Measurements from ENCODE around the gene APOBR. TPM values are rescaled to one million over a fixed set of nuclear protein-coding genes. Genes with fewer than 3 reads are reported as not detected.
A peak's percentile ranks its signal among the peaks of the same experiment; 100 is the strongest.

APOBR gene
- total and polyA plus RNA-seq, 9 of the 15 experiments (the other 6 are each of a cell fraction or from before 2014, with no cell fraction given), result 0.08 to 6.1 (median 2.8) TPM; not detected in 1

DNA sequence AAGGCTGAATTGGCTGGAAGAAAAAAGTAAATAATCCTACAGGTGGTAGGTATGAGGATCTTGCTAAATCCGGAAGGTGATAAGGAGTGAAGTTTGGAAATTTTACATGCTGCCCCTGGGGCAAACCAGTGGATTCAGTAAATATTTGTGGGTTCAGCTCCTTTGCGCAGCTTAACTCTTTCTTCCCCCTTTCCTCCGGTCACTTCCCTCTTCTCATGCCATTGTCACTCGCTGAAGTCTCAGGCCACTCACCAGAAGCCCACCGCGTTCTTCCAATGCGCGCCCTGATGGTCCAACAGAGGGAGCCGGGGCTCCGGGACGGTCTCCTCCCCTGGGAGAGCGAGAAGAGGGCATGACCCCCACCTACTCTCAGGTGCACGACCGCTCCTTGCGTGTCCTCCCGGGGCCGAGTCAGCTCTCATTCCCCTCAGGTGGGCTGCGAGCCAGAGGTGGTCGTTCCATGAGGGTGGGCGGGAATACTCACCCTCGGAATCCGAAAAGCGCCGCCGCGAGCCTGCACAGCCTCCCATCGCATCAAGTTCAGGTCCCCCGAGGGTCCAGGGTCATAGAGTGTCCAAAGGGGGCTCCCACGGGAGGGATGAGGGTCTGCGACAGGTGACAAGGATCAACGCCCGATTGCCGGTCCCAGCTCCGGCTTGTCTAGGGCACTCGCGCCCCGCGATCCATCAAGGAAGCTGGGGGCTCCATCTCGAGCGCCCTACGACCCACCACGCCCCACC lies 3.0 kb upstream of the APOBR start (continued):
- TF ChIP-seq, protein P1, sequence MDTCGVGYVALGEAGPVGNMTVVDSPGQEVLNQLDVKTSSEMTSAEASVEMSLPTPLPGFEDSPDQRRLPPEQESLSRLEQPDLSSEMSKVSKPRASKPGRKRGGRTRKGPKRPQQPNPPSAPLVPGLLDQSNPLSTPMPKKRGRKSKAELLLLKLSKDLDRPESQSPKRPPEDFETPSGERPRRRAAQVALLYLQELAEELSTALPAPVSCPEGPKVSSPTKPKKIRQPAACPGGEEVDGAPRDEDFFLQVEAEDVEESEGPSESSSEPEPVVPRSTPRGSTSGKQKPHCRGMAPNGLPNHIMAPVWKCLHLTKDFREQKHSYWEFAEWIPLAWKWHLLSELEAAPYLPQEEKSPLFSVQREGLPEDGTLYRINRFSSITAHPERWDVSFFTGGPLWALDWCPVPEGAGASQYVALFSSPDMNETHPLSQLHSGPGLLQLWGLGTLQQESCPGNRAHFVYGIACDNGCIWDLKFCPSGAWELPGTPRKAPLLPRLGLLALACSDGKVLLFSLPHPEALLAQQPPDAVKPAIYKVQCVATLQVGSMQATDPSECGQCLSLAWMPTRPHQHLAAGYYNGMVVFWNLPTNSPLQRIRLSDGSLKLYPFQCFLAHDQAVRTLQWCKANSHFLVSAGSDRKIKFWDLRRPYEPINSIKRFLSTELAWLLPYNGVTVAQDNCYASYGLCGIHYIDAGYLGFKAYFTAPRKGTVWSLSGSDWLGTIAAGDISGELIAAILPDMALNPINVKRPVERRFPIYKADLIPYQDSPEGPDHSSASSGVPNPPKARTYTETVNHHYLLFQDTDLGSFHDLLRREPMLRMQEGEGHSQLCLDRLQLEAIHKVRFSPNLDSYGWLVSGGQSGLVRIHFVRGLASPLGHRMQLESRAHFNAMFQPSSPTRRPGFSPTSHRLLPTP (IDR thresholded peaks at IDR 0.05; ENCODE audit: borderline replicate concordance, extremely low read depth, insufficient read length), result no peak
- TF ChIP-seq MEF2D (tag; conservative IDR thresholded peaks at IDR 0.05; ENCODE audit: low read depth), result no peak
- no peak for TF ChIP-seq FOXK1 (CRISPR knock-in tag; IDR thresholded peaks at IDR 0.05; ENCODE audit: borderline replicate concordance)
- TF ChIP-seq HNRNPUL1 (IDR thresholded peaks at IDR 0.05; ENCODE audit: low read length), result no peak
- no peak for TF ChIP-seq NELFE (IDR thresholded peaks at IDR 0.05; ENCODE audit: insufficient read depth, insufficient read length)
- peak; percentile 24; the same call in 1 of the 2 replicates for TF ChIP-seq HDAC2 (IDR thresholded peaks at IDR 0.05)
- no peak for TF ChIP-seq TRIM24 (IDR thresholded peaks at IDR 0.05)
- TF ChIP-seq, protein P2, sequence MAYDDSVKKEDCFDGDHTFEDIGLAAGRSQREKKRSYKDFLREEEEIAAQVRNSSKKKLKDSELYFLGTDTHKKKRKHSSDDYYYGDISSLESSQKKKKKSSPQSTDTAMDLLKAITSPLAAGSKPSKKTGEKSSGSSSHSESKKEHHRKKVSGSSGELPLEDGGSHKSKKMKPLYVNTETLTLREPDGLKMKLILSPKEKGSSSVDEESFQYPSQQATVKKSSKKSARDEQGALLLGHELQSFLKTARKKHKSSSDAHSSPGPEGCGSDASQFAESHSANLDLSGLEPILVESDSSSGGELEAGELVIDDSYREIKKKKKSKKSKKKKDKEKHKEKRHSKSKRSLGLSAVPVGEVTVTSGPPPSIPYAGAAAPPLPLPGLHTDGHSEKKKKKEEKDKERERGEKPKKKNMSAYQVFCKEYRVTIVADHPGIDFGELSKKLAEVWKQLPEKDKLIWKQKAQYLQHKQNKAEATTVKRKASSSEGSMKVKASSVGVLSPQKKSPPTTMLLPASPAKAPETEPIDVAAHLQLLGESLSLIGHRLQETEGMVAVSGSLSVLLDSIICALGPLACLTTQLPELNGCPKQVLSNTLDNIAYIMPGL (CRISPR knock-in tag; IDR thresholded peaks at IDR 0.05), result no peak; the same call in 1 of the 2 replicates
- TF ChIP-seq, protein P3, sequence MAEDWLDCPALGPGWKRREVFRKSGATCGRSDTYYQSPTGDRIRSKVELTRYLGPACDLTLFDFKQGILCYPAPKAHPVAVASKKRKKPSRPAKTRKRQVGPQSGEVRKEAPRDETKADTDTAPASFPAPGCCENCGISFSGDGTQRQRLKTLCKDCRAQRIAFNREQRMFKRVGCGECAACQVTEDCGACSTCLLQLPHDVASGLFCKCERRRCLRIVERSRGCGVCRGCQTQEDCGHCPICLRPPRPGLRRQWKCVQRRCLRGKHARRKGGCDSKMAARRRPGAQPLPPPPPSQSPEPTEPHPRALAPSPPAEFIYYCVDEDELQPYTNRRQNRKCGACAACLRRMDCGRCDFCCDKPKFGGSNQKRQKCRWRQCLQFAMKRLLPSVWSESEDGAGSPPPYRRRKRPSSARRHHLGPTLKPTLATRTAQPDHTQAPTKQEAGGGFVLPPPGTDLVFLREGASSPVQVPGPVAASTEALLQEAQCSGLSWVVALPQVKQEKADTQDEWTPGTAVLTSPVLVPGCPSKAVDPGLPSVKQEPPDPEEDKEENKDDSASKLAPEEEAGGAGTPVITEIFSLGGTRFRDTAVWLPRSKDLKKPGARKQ (CRISPR knock-in tag; IDR thresholded peaks at IDR 0.05), result no peak
- peak; percentile 70 for TF ChIP-seq MYC (IDR thresholded peaks at IDR 0.05; ENCODE audit: low read depth, low read length)
- no peak for TF ChIP-seq MYC (CRISPR knock-in tag; IDR thresholded peaks at IDR 0.05; ENCODE audit: borderline replicate concordance, low read depth)
- TF ChIP-seq ZNF184 (CRISPR knock-in tag; IDR thresholded peaks at IDR 0.05), result no peak
- TF ChIP-seq, protein P4, sequence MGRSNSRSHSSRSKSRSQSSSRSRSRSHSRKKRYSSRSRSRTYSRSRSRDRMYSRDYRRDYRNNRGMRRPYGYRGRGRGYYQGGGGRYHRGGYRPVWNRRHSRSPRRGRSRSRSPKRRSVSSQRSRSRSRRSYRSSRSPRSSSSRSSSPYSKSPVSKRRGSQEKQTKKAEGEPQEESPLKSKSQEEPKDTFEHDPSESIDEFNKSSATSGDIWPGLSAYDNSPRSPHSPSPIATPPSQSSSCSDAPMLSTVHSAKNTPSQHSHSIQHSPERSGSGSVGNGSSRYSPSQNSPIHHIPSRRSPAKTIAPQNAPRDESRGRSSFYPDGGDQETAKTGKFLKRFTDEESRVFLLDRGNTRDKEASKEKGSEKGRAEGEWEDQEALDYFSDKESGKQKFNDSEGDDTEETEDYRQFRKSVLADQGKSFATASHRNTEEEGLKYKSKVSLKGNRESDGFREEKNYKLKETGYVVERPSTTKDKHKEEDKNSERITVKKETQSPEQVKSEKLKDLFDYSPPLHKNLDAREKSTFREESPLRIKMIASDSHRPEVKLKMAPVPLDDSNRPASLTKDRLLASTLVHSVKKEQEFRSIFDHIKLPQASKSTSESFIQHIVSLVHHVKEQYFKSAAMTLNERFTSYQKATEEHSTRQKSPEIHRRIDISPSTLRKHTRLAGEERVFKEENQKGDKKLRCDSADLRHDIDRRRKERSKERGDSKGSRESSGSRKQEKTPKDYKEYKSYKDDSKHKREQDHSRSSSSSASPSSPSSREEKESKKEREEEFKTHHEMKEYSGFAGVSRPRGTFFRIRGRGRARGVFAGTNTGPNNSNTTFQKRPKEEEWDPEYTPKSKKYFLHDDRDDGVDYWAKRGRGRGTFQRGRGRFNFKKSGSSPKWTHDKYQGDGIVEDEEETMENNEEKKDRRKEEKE (IDR thresholded peaks at IDR 0.05; ENCODE audit: borderline replicate concordance in 1 of 2, control insufficient read depth in 1 of 2, low read depth in 2 of 2, low read length in 1 of 2), result no peak
- no peak for TF ChIP-seq ZNF239 (CRISPR knock-in tag; IDR thresholded peaks at IDR 0.05)
- 0 out of 2 replicates have a peak, but pooled peaks have one; percentile 30 for TF ChIP-seq MXI1 (IDR thresholded peaks at IDR 0.05; ENCODE audit: low read depth, low read length)
- TF ChIP-seq, protein P5, sequence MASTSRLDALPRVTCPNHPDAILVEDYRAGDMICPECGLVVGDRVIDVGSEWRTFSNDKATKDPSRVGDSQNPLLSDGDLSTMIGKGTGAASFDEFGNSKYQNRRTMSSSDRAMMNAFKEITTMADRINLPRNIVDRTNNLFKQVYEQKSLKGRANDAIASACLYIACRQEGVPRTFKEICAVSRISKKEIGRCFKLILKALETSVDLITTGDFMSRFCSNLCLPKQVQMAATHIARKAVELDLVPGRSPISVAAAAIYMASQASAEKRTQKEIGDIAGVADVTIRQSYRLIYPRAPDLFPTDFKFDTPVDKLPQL (IDR thresholded peaks at IDR 0.05; ENCODE audit: extremely low read depth, insufficient read length), result no peak
